NOMO-1 treated with dmso at 0.1 percent for 144 hours (cell line): Measurements from ENCODE around the gene XYLT1.
A peak's percentile ranks its signal among the peaks of the same experiment; 100 is the strongest.

Experiments used
- DNase-seq: peaks from one replicate; lab custom pipeline; 2025; ENCODE audit not compliant: unreplicated experiment; lab: John Stamatoyannopoulos, UW

The XYLT1 gene

GRCh38 chr16:17294856-17295255 lies 175.9 kb downstream of the XYLT1 start:
- no peak for DNase-seq

GRCh38 chr16:17293813-17294558 lies 176.8 kb downstream of the XYLT1 start:
- DNase-seq, result no peak

- no peak for DNase-seq
Observed at GRCh38 chr16:17291289-17291688, 179.5 kb downstream of the XYLT1 start.

GRCh38 chr16:17289674-17290635 lies 180.8 kb downstream of the XYLT1 start:
- DNase-seq, result no peak

- no peak for DNase-seq
Observed at GRCh38 chr16:17289050-17289449, 181.7 kb downstream of the XYLT1 start.

- no peak for DNase-seq
Observed at GRCh38 chr16:17287166-17287800, 183.5 kb downstream of the XYLT1 start.

- no peak for DNase-seq
Observed at GRCh38 chr16:17286443-17286842, 184.3 kb downstream of the XYLT1 start.

GRCh38 chr16:17283016-17283415 lies 187.7 kb downstream of the XYLT1 start:
- DNase-seq, result no peak

GRCh38 chr16:17282247-17282646 lies 188.5 kb downstream of the XYLT1 start:
- no peak for DNase-seq

GRCh38 chr16:17281052-17281451 lies 189.7 kb downstream of the XYLT1 start:
- no peak for DNase-seq

GRCh38 chr16:17278988-17279387 lies 191.8 kb downstream of the XYLT1 start:
- DNase-seq, result no peak

- DNase-seq, result no peak
Observed at GRCh38 chr16:17277981-17278381, 192.8 kb downstream of the XYLT1 start.

- DNase-seq, result no peak
Observed at GRCh38 chr16:17276610-17277009, 194.2 kb downstream of the XYLT1 start.

- no peak for DNase-seq
Observed at GRCh38 chr16:17276010-17276530, 194.7 kb downstream of the XYLT1 start.

GRCh38 chr16:17275076-17276009 lies 195.4 kb downstream of the XYLT1 start:
- no peak for DNase-seq

- DNase-seq, result peak; percentile 64
Observed at GRCh38 chr16:17273142-17273561, 197.6 kb downstream of the XYLT1 start.

GRCh38 chr16:17272716-17273115 lies 198.0 kb downstream of the XYLT1 start:
- no peak for DNase-seq

- no peak for DNase-seq
Observed at GRCh38 chr16:17271687-17272086, 199.1 kb downstream of the XYLT1 start.

- DNase-seq, result no peak
Observed at GRCh38 chr16:17270683-17271109, 200.1 kb downstream of the XYLT1 start.

- DNase-seq, result no peak
Observed at GRCh38 chr16:17270111-17270510, 200.6 kb downstream of the XYLT1 start.
